HEK293 (cell line): ENCODE measurements around the gene ICAM4.

Experiments
- GLIS1 ChIP-seq: fragments of 450-650 bp; formaldehyde crosslinking; IDR thresholded peaks from 2 replicates; pipeline ENCODE4 v1.5.1; 2016; ENCODE audit warnings: missing biosample characterization, missing genetic modification characterization
- GLIS2 ChIP-seq: fragments of 450-650 bp; formaldehyde crosslinking; IDR thresholded peaks from 2 replicates; pipeline ENCODE4 v1.5.1; 2016; ENCODE audit warnings: missing biosample characterization, missing genetic modification characterization
- MYNN ChIP-seq: fragments of 450-650 bp; formaldehyde crosslinking; IDR thresholded peaks from 2 replicates; pipeline ENCODE4 v1.5.1; 2016; ENCODE audit warnings: missing biosample characterization, missing genetic modification characterization, borderline replicate concordance
- ZBTB20 ChIP-seq: fragments of 450-650 bp; formaldehyde crosslinking; IDR thresholded peaks from 2 replicates; pipeline ENCODE4 v1.5.1; 2016; ENCODE audit warnings: missing biosample characterization, missing genetic modification characterization
- ZSCAN4 ChIP-seq: fragments of 450-650 bp; formaldehyde crosslinking; IDR thresholded peaks from 2 replicates; pipeline ENCODE4 v1.5.1; 2017; ENCODE audit warnings: missing biosample characterization, missing genetic modification characterization

GRCh38 chr19:10277795-10278589 is 8.8 kb upstream of the ICAM4 start:
- TF ChIP-seq GLIS2 (tag by site-specific recombination) (no peak), ZBTB20 (no peak), ZSCAN4 (tag by site-specific recombination) (no peak), MYNN (tag by site-specific recombination) (no peak), GLIS1 (tag by site-specific recombination) (no peak)
